Measurements from ENCODE around the gene TXNDC11.

GRCh38 chr16:11788914-11789313 is 46.3 kb upstream of the TXNDC11 start:
- TF ChIP-seq EZH2 (IDR thresholded peaks at IDR 0.05; ENCODE audit: borderline replicate concordance, low read length), result no peak
- TF ChIP-seq, protein P1, sequence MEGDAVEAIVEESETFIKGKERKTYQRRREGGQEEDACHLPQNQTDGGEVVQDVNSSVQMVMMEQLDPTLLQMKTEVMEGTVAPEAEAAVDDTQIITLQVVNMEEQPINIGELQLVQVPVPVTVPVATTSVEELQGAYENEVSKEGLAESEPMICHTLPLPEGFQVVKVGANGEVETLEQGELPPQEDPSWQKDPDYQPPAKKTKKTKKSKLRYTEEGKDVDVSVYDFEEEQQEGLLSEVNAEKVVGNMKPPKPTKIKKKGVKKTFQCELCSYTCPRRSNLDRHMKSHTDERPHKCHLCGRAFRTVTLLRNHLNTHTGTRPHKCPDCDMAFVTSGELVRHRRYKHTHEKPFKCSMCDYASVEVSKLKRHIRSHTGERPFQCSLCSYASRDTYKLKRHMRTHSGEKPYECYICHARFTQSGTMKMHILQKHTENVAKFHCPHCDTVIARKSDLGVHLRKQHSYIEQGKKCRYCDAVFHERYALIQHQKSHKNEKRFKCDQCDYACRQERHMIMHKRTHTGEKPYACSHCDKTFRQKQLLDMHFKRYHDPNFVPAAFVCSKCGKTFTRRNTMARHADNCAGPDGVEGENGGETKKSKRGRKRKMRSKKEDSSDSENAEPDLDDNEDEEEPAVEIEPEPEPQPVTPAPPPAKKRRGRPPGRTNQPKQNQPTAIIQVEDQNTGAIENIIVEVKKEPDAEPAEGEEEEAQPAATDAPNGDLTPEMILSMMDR (conservative IDR thresholded peaks at IDR 0.05 in 1 of 2, IDR thresholded peaks at IDR 0.05 in 1 of 2; ENCODE audit: extremely low read depth in 1 of 2, insufficient read depth in 1 of 2, low read depth in 1 of 2, low read length in 2 of 2), result no peak
